ENCODE data around the gene SLC39A3.

DNA sequence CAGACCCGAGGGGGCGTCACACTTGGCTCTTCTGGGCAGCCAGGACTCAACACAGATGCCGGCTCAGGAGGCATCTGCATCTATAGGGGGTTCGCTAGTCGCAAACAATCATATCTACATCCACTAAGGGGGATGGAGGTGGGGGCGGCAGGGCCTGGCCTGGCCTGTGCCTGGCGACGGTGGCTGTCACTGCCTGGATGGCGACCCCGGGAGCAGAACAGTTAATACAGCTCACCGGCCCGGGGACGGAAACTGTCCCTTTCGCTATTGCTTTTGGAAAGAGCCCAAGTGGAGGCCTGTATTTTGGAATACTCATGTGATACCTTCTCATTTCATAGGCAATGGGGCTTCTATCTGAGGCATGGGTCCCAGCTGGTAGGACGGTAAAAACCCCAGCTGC is 25.6 kb upstream of the SLC39A3 start:
- TF ChIP-seq EZH2phosphoT487 (IDR thresholded peaks at IDR 0.05; ENCODE audit: borderline replicate concordance, low read length): no peak
- TF ChIP-seq, protein P1, sequence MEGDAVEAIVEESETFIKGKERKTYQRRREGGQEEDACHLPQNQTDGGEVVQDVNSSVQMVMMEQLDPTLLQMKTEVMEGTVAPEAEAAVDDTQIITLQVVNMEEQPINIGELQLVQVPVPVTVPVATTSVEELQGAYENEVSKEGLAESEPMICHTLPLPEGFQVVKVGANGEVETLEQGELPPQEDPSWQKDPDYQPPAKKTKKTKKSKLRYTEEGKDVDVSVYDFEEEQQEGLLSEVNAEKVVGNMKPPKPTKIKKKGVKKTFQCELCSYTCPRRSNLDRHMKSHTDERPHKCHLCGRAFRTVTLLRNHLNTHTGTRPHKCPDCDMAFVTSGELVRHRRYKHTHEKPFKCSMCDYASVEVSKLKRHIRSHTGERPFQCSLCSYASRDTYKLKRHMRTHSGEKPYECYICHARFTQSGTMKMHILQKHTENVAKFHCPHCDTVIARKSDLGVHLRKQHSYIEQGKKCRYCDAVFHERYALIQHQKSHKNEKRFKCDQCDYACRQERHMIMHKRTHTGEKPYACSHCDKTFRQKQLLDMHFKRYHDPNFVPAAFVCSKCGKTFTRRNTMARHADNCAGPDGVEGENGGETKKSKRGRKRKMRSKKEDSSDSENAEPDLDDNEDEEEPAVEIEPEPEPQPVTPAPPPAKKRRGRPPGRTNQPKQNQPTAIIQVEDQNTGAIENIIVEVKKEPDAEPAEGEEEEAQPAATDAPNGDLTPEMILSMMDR (conservative IDR thresholded peaks at IDR 0.05; ENCODE audit: low read depth, low read length): no peak
